Astrocyte (in vitro differentiated cells and primary cell): Measurements from ENCODE around the gene CDCA4. TPM values are rescaled to one million over a fixed set of nuclear protein-coding genes. Genes with fewer than 3 reads are reported as not detected.

Experiments used
- DNase-seq: peaks from one replicate; pipeline ENCODE4 v3.0.0-alpha.2; 2010; ENCODE audit warnings: low read depth
- FAIRE-seq: peaks from 2 replicates; lab custom pipeline; 2011; peaks lifted over from hg19 to GRCh38; lab: Jason Lieb, UNC
- H2AFZ ChIP-seq: 2 replicates; pipeline ENCODE4 v1.6.0; 2012; ENCODE audit warnings: low read depth, low read length, inconsistent platforms
- H3K27ac ChIP-seq: 2 replicates; pipeline ENCODE4 v1.5.1; 2011; ENCODE audit warnings: low read depth, low read length, inconsistent platforms
- H3K27me3 ChIP-seq: 2 replicates; pipeline ENCODE4 v1.6.0; 2011; ENCODE audit warnings: low read length, inconsistent platforms; ENCODE audit not compliant: insufficient read depth
- H3K36me3 ChIP-seq: 2 replicates; pipeline ENCODE4 v1.5.1; 2011; ENCODE audit warnings: low read length, inconsistent platforms; ENCODE audit not compliant: insufficient read depth
- H3K4me1 ChIP-seq: 2 replicates; pipeline ENCODE4 v1.5.1; 2011; ENCODE audit warnings: low read length, inconsistent platforms; ENCODE audit not compliant: insufficient read depth
- H3K4me2 ChIP-seq: 2 replicates; pipeline ENCODE4 v1.6.0; 2012; ENCODE audit warnings: low read length, inconsistent platforms
- H3K4me3 ChIP-seq: 2 replicates; pipeline ENCODE4 v1.5.1; 2011; ENCODE audit warnings: low read depth, mild to moderate bottlenecking, low read length, inconsistent platforms; ENCODE audit not compliant: insufficient read depth
- H3K79me2 ChIP-seq: 2 replicates; pipeline ENCODE4 v1.6.0; 2012; ENCODE audit warnings: mild to moderate bottlenecking, low read length, inconsistent platforms; ENCODE audit not compliant: insufficient read depth
- H3K9ac ChIP-seq: 2 replicates; pipeline ENCODE4 v1.6.0; 2012; ENCODE audit warnings: mild to moderate bottlenecking, low read length, inconsistent platforms
- H3K9me3 ChIP-seq: 2 replicates; pipeline ENCODE4 v1.5.1; 2012; ENCODE audit warnings: low read depth, mild to moderate bottlenecking, low read length, inconsistent platforms; ENCODE audit not compliant: insufficient read depth
- H4K20me1 ChIP-seq: 2 replicates; pipeline ENCODE4 v1.6.0; 2012; ENCODE audit warnings: low read length, inconsistent platforms; ENCODE audit not compliant: insufficient read depth
- H3K27ac Mint-ChIP-seq: one replicate; pipeline ENCODE4 v1.8.0; 2021; ENCODE audit warnings: mild to moderate bottlenecking, mixed read lengths; ENCODE audit not compliant: unreplicated experiment
- H3K27me3 Mint-ChIP-seq: one replicate; pipeline ENCODE4 v1.8.0; 2021; ENCODE audit warnings: low read depth, mixed read lengths; ENCODE audit not compliant: unreplicated experiment
- H3K36me3 Mint-ChIP-seq: one replicate; pipeline ENCODE4 v1.8.0; 2021; ENCODE audit warnings: low read depth, mixed read lengths; ENCODE audit not compliant: unreplicated experiment
- H3K4me1 Mint-ChIP-seq: one replicate; pipeline ENCODE4 v1.8.0; 2021; ENCODE audit warnings: low read depth, mixed read lengths; ENCODE audit not compliant: unreplicated experiment
- H3K4me3 Mint-ChIP-seq: one replicate; pipeline ENCODE4 v1.8.0; 2021; ENCODE audit warnings: mild to moderate bottlenecking, moderate library complexity, mixed read lengths; ENCODE audit not compliant: unreplicated experiment
- H3K9me3 Mint-ChIP-seq: one replicate; pipeline ENCODE4 v1.8.0; 2021; ENCODE audit warnings: mild to moderate bottlenecking, mixed read lengths; ENCODE audit not compliant: unreplicated experiment
- EZH2 ChIP-seq: IDR thresholded peaks from 2 replicates; pipeline ENCODE4 v1.6.1; 2012; ENCODE audit warnings: mild to moderate bottlenecking, low read length, inconsistent platforms; ENCODE audit not compliant: insufficient read depth
- total RNA-seq: library from RNA; stranded (reverse); gene quantifications from 2 replicates; pipeline ENCODE4 v1.2.1, GENCODE V29; 2021
- TF ChIP-seq, protein P1 (sequence below): IDR thresholded peaks from 2 replicates; pipeline ENCODE4 v1.5.1; 2011; ENCODE audit warnings: low read depth, mild to moderate bottlenecking, inconsistent platforms, low read length, moderate library complexity; ENCODE audit not compliant: insufficient read depth

CDCA4 gene
- total RNA-seq, 1 donor from 2014 or later, result 11.3 TPM

- Mint-ChIP-seq H3K27me3 (peaks cover 5% of the 10 kb centered on the region), H3K4me1 (peaks cover 19% of the 10 kb centered on the region), H3K4me3 (peak overlapping the region; percentile 27), H3K36me3 (no peaks in the 10 kb centered on the region), H3K27ac (peak overlapping the region; percentile 78), H3K9me3 (no peaks in the 10 kb centered on the region)
- H3K36me3 ChIP-seq, result no peaks in the 10 kb centered on the region
- no peak overlapping the region for H3K4me3 ChIP-seq
- no peaks in the 10 kb centered on the region for H3K27me3 ChIP-seq
- peak overlapping the region; percentile 24 for H2AFZ ChIP-seq
- peak overlapping the region; percentile 87 for H3K27ac ChIP-seq
- peak overlapping the region; percentile 79 for H3K9ac ChIP-seq
- peak overlapping the region; percentile 79 for H3K4me2 ChIP-seq
- no peaks in the 10 kb centered on the region for H3K9me3 ChIP-seq
- H4K20me1 ChIP-seq, result peaks cover 21% of the 10 kb centered on the region
- peaks cover 22% of the 10 kb centered on the region for H3K79me2 ChIP-seq
- FAIRE-seq (no peak), DNase-seq (peak; percentile 46)
- peaks cover 80% of the 10 kb centered on the region for H3K4me1 ChIP-seq
- TF ChIP-seq EZH2, result no peak
- TF ChIP-seq, protein P1, sequence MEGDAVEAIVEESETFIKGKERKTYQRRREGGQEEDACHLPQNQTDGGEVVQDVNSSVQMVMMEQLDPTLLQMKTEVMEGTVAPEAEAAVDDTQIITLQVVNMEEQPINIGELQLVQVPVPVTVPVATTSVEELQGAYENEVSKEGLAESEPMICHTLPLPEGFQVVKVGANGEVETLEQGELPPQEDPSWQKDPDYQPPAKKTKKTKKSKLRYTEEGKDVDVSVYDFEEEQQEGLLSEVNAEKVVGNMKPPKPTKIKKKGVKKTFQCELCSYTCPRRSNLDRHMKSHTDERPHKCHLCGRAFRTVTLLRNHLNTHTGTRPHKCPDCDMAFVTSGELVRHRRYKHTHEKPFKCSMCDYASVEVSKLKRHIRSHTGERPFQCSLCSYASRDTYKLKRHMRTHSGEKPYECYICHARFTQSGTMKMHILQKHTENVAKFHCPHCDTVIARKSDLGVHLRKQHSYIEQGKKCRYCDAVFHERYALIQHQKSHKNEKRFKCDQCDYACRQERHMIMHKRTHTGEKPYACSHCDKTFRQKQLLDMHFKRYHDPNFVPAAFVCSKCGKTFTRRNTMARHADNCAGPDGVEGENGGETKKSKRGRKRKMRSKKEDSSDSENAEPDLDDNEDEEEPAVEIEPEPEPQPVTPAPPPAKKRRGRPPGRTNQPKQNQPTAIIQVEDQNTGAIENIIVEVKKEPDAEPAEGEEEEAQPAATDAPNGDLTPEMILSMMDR, result no peak
These were observed 48.4 kb downstream of the CDCA4 start for GRCh38 chr14:104972301-104973134.

DNA sequence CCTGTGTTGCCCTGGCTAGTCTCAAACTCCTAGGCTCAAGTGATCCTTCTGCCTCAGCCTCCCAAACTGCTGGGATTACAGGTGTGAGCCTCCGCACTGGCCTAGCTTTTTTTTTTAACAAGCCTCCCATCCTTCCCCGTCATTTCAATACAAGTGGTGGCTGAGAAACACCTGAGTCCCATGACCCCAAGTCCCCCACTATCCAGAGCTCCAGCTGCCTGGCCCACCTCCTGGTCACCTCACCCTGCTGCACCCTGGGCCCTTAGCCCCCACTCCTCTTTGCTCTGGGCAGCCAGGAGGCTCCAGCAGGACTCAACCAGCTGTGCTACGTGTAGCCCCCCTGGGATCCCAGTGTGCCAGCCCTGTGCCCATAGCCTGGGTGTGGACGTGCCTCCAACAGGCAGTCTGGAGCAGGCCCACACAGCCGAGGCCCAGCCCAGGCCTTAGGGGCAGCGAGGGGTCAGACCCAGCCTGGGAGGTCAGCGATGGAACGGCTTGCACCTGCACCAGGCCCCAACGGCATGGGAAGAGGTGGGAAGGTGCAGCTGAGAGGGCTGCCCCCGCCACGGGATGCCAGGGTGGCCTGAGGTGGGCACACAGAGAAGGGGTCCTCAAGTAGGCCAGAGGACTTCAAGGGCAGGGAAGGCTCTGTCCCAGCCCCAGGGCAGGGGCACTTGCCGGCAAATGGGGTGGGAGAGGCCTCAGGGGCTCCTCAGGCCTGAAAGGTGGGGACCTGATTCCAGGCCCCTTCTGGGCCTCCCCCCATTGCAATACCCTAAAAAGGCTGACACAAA, 49.2 kb downstream of the CDCA4 start:
- peak overlapping the region; percentile 79 for H3K9ac ChIP-seq
- no peaks in the 10 kb centered on the region for H3K9me3 Mint-ChIP-seq
- no peaks in the 10 kb centered on the region for H3K9me3 ChIP-seq
- peaks cover 14% of the 10 kb centered on the region for H3K79me2 ChIP-seq
- TF ChIP-seq, protein P1, result no peak
- no peak for TF ChIP-seq EZH2
- peak overlapping the region; percentile 34 for H3K4me3 Mint-ChIP-seq
- H3K27me3 Mint-ChIP-seq, result peaks cover 5% of the 10 kb centered on the region
- FAIRE-seq (no peak), DNase-seq (no peak)
- peak overlapping the region; percentile 87 for H3K27ac ChIP-seq
- peak overlapping the region; percentile 69 for H3K27ac Mint-ChIP-seq
- H3K27me3 ChIP-seq, result no peaks in the 10 kb centered on the region
- H3K36me3 ChIP-seq, result no peaks in the 10 kb centered on the region
- H3K4me2 ChIP-seq, result peak overlapping the region; percentile 79
- H2AFZ ChIP-seq, result no peak overlapping the region
- peaks cover 19% of the 10 kb centered on the region for H3K4me1 Mint-ChIP-seq
- H3K36me3 Mint-ChIP-seq, result no peaks in the 10 kb centered on the region
- peaks cover 13% of the 10 kb centered on the region for H4K20me1 ChIP-seq
- peaks cover 77% of the 10 kb centered on the region for H3K4me1 ChIP-seq
- no peak overlapping the region for H3K4me3 ChIP-seq
